SW 1271 (cell line): ENCODE results near the gene RAET1E.
"Not testable (repeated sequence)": the region's sequence is repeated elsewhere in the genome, so short reads cannot be mapped to it uniquely, and the experiment has no call there.

Experiments used
- DNase-seq, 2 experiments: peaks; one replicate each; lab custom pipeline; 2025; lab: John Stamatoyannopoulos, UW

RAET1E gene, protein sequence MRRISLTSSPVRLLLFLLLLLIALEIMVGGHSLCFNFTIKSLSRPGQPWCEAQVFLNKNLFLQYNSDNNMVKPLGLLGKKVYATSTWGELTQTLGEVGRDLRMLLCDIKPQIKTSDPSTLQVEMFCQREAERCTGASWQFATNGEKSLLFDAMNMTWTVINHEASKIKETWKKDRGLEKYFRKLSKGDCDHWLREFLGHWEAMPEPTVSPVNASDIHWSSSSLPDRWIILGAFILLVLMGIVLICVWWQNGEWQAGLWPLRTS

DNA sequence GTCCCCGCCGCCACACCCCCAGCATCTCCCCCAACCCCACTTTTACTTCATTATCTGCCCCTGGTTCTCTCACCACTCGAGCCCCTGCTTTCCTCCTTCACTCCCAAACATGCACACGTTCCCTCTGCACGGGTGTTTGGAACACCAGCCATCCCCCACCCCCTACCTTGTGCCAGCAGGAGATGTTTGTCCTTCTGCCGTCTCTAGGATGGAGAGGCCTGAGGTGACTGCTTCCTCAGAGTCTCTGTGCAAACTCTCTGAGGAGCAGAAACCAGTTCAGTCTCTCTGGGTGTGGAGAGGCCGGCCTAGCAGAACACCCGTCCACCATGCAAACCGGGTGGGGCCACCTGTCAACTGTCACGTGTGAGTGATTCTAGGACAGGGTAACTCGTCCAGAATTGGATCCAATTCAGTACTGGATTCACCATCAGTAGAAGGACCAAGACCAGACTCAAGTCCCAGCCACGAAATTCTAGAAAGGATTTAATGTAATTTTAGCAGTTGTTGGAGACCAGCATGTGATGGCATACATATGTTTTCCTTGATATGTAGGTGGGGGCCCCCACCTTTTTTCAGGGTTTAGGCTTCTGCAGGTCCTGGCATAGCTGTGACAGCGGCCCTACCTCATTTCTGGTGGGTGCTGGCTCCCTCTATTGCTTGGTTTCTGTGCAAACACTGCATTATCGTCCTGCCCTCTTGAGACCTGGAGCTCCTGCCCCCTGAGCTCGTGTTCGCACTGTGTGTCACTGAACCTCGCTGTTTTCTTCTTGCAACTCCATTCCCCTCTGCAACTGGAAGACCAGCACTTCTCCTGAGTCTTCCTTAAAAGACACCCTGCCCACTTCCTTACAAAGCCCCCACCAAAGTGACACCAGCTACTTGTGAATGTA lies at the start of gene RAET1E:
TSS of gene RAET1E (minus strand) at position 259 of the 890 bp plus-strand sequence. CDS start 7,212 bp downstream, outside the sequence.
- DNase-seq: peak in 1 of 2 experiments; percentile 20

DNA sequence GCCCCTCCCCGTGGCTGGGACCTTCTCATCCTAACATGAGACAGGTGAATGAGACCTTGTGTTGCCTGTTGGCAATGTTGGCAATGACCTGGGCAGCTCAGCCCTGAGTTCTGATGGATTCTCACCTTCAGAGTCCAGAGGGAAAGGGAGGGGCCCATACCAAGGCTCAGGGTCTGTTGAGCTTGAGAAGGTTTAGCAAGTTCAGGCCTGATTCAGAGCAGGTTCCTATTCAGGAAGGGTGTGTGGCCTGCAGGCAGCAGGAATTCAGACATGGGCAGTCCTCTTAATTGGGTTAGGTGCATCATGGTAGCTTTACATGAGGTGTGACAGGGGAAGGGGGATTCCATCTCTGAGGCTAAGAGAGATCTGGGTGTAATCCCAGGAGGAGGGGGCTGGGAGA lies 49.6 kb upstream of the RAET1E start:
- DNase-seq: not testable (repeated sequence)

DNA sequence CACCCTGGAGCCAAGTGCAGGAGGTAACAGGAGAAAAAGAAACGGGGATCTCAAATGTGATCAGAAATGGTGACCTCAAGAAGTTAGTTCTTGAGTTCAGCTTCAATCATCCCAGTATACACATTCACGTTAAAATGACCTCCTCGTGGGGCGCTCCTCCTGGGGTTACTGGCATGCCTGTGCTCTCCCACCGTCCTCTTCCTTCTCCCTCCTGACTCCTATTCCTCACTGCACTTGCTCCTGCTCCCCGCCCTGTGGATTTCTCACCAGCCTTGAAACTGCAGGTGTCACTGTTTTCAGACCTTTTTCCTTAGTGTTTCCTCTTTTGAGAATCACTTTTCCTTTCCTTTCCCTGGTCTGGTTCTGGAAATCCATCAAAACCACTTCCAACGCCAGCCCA lies 48.7 kb upstream of the RAET1E start:
- DNase-seq: not testable (repeated sequence)

DNA sequence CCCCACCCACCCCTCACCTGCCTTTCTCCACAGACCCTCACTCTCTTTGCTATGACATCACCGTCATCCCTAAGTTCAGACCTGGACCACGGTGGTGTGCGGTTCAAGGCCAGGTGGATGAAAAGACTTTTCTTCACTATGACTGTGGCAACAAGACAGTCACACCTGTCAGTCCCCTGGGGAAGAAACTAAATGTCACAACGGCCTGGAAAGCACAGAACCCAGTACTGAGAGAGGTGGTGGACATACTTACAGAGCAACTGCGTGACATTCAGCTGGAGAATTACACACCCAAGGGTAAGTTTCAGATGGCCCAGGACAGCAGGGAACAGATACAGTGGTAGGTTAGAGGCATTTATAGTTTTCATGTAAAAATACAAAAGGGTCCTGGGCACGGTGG lies 47.4 kb upstream of the RAET1E start:
- DNase-seq: not testable (repeated sequence)

DNA sequence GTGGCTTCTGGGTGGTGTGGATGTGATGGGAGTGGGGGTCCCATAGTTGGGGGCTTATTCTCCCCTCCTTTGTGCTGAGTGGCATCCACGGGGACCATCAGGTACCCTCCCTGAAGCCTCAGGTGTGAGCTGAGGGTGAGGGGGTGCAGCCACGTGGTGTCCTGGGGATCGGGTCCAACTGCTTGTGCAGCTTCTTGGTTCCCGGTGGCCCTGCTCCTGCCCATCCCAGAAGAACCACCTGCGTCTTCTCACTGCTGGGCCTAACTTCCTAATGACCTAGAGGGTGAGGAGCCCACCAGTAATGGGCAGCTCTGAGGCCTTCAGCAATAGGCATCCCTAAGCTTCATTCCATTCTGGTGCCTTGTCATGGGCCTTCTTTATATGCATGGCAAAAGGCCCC lies 45.4 kb upstream of the RAET1E start:
- not testable (repeated sequence) for DNase-seq

DNA sequence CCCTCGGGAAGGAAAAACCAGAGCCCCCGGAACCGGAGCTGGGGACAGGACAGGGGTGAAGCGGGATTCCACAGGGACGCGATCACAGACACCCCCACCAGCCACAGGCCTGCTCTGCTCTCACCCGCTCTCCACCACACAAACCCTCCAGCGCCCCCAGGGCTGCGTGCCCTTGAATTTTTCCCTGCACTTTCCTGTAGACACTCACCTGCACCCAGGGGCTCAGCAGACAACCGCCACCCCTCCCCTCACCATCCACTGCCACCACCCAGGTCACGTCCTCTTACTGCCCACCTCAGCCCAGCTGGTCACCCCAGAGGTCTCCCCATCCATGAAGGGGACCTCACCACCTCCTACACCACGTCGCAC lies 44.5 kb upstream of the RAET1E start:
- DNase-seq: no peak

DNA sequence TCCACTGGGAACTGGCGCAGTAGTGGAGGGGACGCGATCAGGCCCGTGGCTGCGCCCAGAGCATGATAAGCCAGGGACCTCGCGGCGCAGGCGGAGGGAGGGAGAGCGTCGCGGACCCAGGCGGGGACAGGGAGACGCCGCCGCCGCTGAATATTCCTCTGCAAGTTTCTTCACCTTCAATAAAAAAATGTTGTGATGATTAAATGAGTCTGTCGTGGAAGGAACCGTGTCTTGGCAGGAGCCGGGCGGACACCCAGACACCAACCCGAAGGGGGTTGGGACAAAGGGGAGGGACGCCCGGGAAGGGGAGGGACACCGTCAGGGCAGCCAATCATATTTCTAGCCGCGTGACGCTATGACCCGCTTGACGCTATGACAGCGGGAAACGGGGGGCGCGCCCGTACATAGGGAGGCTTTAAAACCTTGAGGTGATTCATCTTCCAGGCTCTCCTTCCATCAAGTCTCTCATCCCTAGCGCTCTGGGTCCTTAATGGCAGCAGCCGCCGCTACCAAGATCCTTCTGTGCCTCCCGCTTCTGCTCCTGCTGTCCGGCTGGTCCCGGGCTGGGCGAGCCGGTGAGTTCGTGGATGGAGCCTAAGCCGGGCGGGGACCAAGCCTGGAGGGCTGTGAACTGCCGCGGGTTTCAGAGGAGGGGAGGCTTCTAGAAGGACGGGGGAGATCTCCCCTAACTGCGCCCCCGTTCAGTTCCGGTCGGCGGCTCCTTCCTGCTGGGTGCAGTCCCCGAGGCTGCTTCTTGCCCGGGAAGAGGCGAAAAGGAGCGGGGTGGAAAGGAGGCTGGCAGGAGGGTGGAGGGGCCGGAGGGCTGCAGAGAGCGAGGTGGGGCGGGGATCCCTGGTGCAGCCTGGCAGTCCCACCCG lies 43.9 kb upstream of the RAET1E start, which contains the start of gene ULBP2:
TSS of gene ULBP2 (plus strand) at position 432 of the 878 bp plus-strand sequence. CDS start at position 491, 59 bp downstream.
- peak; percentile 92 for DNase-seq

DNA sequence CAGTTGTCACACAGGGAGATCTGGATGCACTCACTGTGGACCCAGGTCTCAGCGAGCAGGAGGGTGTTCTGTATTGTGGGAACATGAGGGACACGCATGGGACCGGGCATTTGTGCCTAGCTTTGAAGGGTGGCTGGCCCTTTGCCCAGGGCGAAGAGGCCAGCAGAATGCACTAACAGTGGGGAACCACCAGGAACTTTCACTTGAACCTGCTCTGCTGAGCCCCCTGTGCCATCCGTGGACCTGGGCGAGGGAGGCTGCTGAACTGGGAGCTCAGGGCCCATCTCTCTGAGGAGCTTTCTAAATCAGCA lies 42.7 kb upstream of the RAET1E start:
- no peak for DNase-seq

DNA sequence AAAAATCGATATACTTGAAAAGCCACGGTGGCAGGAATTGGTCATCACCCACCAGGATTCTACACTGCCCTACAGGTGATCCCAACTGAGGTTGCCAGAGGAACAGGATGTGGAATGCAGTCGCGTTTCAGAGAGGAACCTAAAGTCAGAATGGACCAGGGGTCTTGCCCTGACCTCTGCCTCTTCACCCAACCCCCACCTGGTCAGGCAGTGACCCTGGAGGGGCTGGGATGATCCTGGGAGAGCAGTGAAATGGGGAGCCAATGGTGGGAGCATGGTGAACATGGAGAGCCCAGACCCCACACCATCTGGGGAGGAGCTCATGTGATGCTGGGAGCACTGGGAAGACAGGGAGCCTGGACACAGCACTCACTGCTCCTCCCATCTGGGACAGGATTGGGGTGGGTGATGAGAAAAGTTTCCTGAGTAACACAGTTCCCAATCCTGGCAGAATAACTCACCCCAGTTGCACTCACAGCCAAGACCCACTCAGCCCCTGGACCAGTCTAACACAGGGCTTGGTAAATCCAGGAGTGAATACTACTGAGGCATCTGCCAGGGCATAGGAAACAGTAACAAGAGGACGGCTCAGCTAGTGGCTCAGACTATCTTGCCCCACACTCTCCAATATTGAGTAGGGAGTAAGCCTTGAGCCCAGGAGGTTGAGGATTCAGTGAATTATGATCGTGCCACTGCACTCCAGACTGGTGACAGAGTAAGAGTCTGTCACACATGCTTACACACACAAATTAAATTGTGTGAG lies 42.2 kb upstream of the RAET1E start:
- no peak for DNase-seq

DNA sequence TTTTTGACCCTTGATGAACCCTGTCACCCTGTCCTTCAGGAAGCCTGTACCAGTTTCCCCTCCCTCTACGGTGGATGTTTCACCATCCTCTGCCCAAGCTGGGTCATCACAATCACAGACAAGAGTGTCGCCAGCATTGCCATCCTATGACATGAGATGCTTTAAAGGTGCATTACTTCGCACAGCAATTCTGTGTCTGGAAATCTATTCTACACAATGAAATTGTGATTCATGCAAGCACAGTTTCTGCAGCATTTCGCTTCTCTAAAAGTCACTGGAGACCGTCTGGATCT lies 41.4 kb upstream of the RAET1E start:
- DNase-seq: no peak

DNA sequence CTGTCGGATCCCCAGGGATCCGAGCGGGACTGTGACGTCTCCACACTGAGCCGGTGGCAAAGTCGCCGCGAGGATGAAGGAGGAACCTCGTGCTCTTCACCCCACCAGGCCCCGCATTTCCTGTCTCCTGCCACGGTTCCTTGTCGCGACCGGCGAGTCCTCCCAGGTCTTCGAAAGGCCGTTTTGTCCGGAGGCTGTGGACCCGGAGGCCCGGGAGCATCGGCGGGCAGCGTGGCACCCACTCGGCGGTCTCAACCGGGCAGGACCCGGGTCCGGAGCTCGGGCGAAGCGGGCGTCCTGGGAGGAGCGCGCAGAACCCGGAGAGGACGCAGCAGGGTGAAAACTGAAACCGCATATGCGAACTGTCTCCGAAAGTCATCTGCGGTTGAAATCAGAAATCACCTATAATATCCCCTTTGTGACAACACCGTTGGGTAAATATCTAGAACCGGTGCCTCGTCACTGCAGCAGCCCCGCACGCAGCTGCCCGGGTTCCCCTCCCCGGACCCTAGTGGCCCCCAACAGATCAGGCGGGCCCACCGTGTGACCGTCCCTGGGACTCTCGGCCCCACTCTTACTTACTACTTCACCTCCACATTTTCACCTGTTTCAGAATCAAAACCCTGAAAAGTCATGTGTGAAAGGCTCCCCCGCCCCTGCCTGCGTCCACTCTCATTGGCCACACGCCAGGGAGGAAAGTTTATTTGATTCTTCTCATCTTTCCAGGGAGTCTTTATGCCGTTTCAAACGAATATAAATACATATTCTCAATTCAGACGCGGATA lies 40.9 kb upstream of the RAET1E start:
- no peak for DNase-seq

DNA sequence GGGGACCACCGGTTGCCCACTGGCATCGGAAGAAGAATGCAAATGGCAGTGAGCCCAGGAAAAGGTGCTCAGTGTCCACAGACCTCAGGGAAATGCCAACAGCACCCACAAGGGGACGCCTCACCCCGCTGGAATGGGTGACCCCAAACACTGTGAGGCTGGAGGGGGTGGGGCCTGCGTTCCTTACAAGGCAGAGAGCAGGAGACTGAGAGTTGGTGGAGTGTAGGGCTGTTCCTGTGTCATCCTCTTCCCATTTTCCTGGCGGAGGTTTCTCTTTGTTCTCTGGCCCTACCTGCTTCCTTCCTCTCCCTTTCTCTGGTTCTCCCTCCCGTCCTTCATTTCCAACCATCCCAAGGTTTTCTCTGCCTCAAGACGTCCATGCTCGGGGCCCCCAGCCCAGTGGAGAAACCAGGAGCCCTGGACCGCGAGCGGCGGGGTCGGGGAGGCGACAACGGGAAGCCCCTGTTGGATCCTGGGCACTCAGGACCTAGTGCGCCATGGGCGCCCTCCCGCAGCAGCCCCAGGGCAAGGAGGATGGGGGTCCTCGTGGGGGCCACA lies 40.2 kb upstream of the RAET1E start:
- not testable (repeated sequence) for DNase-seq

DNA sequence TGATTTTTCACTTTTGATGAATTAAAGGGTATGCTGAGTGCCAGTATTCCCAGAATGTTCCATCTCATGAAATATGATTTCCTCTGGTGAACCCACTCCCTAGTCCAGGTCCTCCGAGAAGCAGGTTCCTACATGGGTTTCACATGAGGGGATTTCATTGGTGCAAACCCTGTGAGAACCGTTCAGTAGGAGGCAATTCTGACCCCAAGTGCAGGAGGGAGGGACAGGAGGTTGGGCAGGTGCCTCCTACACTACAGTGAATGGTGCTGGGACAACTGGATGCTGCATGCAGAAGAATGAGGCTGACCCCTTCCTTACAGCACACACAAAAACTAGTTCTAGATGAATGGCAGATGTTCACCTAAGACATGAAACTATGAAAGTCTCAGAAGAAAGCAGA lies 38.8 kb upstream of the RAET1E start:
- no peak for DNase-seq

DNA sequence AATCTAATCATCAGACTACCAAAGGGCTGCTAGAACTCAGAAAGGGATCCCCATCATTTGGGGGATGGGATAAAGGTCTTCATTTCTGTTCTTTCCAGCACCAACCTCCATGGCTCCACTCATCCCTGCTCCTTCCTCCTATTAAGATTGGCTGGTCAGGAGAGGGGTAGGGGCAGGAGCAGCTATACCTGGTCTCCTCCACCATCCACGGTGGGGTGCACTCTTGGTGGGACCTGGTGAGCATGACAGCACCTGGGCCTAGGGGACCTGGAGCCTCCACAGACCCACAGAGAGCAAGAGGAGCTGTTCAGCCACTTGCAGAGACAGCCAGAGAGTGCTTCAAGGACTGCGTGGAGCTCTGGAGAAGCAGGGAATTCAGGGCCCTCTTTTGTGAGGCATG lies 37.8 kb upstream of the RAET1E start:
- DNase-seq: no peak

DNA sequence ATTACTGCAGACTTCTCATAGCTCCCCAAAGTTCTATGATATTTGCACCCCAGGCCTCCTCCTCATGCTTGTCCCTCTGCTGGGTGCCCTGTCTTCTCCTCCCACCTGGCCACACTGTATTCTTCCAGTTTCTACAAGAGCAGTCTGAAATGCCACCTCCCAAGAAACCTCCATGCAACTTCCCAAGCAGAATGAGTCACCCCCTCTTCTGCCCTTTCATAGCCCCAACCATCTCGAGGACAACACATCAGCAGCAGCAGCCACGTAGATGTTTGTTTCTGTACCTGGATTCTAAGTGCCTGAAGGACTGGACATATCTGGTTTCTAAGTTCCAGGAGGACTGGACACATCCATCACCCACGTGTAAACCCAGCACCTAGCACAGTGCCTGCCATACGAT lies 37.3 kb upstream of the RAET1E start:
- no peak for DNase-seq

DNA sequence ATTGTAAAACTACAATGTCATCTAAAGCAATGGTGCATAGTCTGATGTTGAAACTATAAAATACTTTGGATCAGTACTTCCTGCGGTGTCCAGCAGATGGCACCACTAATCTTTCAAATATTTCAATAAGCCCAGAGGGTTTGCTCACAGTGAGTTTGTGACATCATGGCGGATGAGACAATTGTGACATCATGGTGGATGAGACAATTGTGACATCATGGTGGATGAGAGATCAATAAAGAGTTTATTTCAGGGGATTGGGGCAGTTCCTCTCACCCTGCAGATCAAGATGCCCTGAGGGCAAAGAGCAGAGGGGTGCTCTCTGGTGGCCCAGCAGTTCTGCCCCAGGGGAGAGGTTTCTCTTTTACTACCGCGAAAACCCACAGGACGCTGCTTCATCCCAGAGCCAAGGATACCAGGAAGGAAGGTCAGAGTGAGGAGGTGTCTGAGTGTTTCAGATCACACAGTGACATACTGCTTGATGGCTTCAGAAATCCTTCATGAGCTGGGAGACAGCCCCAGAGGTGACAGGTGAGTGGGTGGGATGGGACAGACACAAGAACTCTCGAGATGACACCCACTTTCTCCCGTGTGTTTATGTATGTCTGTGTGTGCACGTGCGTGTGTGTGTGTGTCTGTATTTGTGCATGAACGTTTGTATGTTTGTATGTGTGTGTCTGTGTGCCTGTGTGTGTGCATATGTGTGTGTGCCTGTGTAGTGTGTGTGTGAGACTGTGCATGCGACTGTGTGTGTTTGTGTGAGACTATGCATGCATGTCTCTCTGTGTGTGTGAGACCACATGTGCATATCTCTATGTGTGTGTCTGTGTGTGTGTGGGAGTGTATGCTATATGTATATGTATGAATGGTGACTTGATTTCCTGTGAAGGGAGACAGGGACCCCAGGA lies 36.6 kb upstream of the RAET1E start:
- DNase-seq: peak; percentile 54 to 67

DNA sequence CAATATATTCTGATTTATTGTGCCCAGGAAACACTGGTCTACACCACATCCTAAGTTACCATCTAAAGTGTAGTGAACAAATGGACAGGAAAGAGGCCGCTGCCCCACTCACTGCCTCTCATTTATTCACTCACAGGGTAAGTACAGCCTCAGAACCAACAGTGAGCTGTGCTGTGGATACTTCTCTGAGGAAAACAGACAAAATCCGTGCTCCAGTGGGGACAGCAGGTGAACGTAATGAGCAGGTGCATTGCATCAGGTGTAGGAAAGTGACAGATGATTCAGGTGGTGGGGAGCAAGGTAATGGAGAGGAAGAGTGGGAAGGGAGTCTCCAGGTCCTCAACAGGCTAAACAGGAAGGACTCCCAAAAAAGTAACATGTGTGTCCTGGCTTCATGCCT lies 35.5 kb upstream of the RAET1E start:
- no peak for DNase-seq

DNA sequence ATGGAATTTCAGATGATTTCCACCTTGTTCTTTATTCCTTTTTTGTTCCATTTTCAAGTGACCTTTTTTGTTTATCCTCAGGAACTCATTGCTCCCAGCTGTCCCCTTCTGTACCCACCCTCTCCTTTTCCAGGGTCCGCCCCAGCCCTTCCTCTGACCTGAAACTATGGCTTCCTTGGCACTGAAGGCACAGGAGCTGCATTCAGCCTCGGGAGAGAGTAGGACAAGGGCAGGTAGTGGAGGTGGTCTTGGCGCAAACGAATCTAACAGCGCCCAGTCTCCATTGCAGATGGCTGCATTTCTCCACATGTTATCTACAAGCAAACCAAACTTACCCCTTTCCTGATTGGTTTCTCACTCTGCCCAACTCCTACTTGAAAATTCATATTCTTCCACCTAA lies 35.1 kb upstream of the RAET1E start:
- DNase-seq: no peak

DNA sequence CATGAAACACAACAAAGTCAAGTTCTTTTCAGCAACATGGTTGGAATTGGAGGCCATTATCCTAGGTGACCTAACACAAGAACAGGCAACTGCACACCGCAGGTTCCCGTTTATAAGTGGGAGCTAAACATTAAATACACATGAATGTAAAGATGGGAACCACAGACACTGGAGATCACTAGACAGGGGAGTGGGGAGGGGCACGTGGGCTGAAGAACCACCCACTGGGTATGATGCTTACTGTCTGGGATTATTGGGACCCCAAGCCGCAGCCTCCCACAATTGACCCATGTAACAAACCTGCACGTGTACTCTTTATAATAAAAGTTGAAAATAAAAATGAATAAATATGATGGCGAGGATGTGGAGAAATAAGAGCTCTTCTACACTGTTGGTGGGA lies 33.6 kb upstream of the RAET1E start:
- no peak for DNase-seq

DNA sequence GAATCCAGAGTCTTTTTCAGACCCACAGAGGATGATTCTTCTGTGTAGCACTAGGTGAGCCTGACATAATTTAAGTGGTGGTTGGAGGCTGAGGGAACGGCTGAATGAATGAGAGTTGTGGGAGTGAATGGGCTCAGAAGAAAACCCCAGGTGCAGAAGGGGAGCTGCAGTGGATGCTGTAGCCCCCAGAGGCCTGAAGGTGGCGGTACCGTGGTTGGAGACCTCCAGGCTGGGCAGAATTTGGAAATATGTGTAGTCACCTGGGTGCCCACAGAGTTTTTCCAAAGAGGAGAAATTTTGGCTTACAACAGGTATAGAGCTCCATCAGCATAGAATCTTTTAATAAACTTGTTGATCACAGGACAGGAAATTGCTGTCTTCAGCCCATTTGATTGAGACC lies 31.5 kb upstream of the RAET1E start:
- peak in 1 of 2 experiments; percentile 3 for DNase-seq
